Endodermal cell (in vitro differentiated cells): ENCODE results near the gene OPCML. TPM values are rescaled to one million over a fixed set of nuclear protein-coding genes. Genes with fewer than 3 reads are reported as not detected.

Source experiments
- DNase-seq: peaks from one replicate; pipeline ENCODE4 v3.0.0-alpha.2; 2017
- H3K27ac ChIP-seq: 2 replicates; pipeline ENCODE4 v1.5.1; 2013; ENCODE audit warnings: mild to moderate bottlenecking, low read depth, low read length, moderate library complexity
- H3K27me3 ChIP-seq: 2 replicates; pipeline ENCODE4 v1.6.1; 2013; ENCODE audit warnings: mild to moderate bottlenecking, low read length, moderate library complexity; ENCODE audit not compliant: insufficient read depth, control insufficient read depth, poor library complexity, severe bottlenecking
- H3K36me3 ChIP-seq: 2 replicates; pipeline ENCODE4 v1.7.0; 2013; ENCODE audit warnings: mild to moderate bottlenecking, low read length, moderate library complexity; ENCODE audit not compliant: control insufficient read depth, insufficient read depth
- H3K4me1 ChIP-seq: one replicate; pipeline ENCODE4 v1.7.0; 2013; ENCODE audit warnings: low read length; ENCODE audit not compliant: control insufficient read depth, insufficient read depth
- H3K4me3 ChIP-seq: 2 replicates; pipeline ENCODE4 v1.5.1; 2013; ENCODE audit warnings: mild to moderate bottlenecking, low read length, moderate library complexity
- H3K9ac ChIP-seq: 2 replicates; pipeline ENCODE4 v1.6.1; 2013; ENCODE audit warnings: mild to moderate bottlenecking, low read length, moderate library complexity; ENCODE audit not compliant: poor library complexity, severe bottlenecking; ENCODE audit errors: extremely low read depth
- H3K9me3 ChIP-seq: 2 replicates; pipeline ENCODE4 v1.6.1; 2013; ENCODE audit warnings: mild to moderate bottlenecking, low read length, moderate library complexity; ENCODE audit not compliant: control insufficient read depth
- H3K27ac Mint-ChIP-seq: 2 replicates; pipeline ENCODE4 v1.8.0; 2020; ENCODE audit warnings: mixed read lengths
- H3K27me3 Mint-ChIP-seq: 2 replicates; pipeline ENCODE4 v1.8.0; 2021; ENCODE audit warnings: mild to moderate bottlenecking, mixed read lengths; ENCODE audit not compliant: insufficient read depth
- H3K36me3 Mint-ChIP-seq: 2 replicates; pipeline ENCODE4 v1.8.0; 2020; ENCODE audit warnings: low read depth, mixed read lengths
- H3K4me1 Mint-ChIP-seq: 2 replicates; pipeline ENCODE4 v1.8.0; 2020; ENCODE audit warnings: mixed read lengths
- H3K4me3 Mint-ChIP-seq: 2 replicates; pipeline ENCODE4 v1.8.0; 2020; ENCODE audit warnings: mild to moderate bottlenecking, moderate library complexity, mixed read lengths
- H3K9me3 Mint-ChIP-seq: 2 replicates; pipeline ENCODE4 v1.8.0; 2020; ENCODE audit warnings: mild to moderate bottlenecking, mixed read lengths
- WGBS, 2 experiments: methylation state at CpG; one replicate each; pipeline versions ENCODE4 v1.1.5 to v1.1.7; 2013; ENCODE audit warnings: missing lambda C conversion rate in 2 of 2, mixed read lengths in 1 of 2; ENCODE audit not compliant: insufficient coverage in 1 of 2, insufficient read length in 1 of 2; 5-methylcytosine and 5-hydroxymethylcytosine counted together
- total RNA-seq, 2 donors: library from RNA; stranded (reverse); fragmentation: NEBNext Ultra II Directional in 1 of 2; extraction: Animal tissue kit (Norgen Biotek cat#: 25700) in 1 of 2; gene quantifications; 2 replicates in 1 of 2; 3 replicates in 1 of 2; pipeline ENCODE4 v1.2.1, GENCODE V29; 2021
- TF ChIP-seq, protein P1 (sequence below): fragments of 200-600 bp; sonication (generic); conservative IDR thresholded peaks from 2 replicates; pipeline ENCODE4 v1.5.0; 2021; ENCODE audit warnings: antibody characterized with exemption, mild to moderate bottlenecking

The OPCML gene
- total RNA-seq, 2 donors from 2014 or later = 0.49 to 0.86 TPM

GRCh38 chr11:133047036-133047770, 485.1 kb downstream of the OPCML start:
- 68 to 90% methylated on average over 7 to 13 of the region's 15 CpGs for WGBS, 2 experiments
- peaks cover 12% of the 10 kb centered on the region for H3K4me1 ChIP-seq
- H3K9ac ChIP-seq = no peak overlapping the region
- no peak overlapping the region for H3K27ac ChIP-seq
- no peaks in the 10 kb centered on the region for H3K36me3 ChIP-seq
- H3K4me1 Mint-ChIP-seq = peaks cover 49% of the 10 kb centered on the region
- H3K4me3 ChIP-seq = no peak overlapping the region
- H3K27me3 ChIP-seq = peaks cover 5% of the 10 kb centered on the region
- TF ChIP-seq, protein P1, sequence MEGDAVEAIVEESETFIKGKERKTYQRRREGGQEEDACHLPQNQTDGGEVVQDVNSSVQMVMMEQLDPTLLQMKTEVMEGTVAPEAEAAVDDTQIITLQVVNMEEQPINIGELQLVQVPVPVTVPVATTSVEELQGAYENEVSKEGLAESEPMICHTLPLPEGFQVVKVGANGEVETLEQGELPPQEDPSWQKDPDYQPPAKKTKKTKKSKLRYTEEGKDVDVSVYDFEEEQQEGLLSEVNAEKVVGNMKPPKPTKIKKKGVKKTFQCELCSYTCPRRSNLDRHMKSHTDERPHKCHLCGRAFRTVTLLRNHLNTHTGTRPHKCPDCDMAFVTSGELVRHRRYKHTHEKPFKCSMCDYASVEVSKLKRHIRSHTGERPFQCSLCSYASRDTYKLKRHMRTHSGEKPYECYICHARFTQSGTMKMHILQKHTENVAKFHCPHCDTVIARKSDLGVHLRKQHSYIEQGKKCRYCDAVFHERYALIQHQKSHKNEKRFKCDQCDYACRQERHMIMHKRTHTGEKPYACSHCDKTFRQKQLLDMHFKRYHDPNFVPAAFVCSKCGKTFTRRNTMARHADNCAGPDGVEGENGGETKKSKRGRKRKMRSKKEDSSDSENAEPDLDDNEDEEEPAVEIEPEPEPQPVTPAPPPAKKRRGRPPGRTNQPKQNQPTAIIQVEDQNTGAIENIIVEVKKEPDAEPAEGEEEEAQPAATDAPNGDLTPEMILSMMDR = no peak
- H3K27me3 Mint-ChIP-seq = peaks cover 14% of the 10 kb centered on the region
- no peaks in the 10 kb centered on the region for H3K36me3 Mint-ChIP-seq
- no peaks in the 10 kb centered on the region for H3K9me3 ChIP-seq
- DNase-seq = no peak
- H3K9me3 Mint-ChIP-seq = no peaks in the 10 kb centered on the region
- no peak overlapping the region for H3K4me3 Mint-ChIP-seq
- H3K27ac Mint-ChIP-seq = no peak overlapping the region

DNA sequence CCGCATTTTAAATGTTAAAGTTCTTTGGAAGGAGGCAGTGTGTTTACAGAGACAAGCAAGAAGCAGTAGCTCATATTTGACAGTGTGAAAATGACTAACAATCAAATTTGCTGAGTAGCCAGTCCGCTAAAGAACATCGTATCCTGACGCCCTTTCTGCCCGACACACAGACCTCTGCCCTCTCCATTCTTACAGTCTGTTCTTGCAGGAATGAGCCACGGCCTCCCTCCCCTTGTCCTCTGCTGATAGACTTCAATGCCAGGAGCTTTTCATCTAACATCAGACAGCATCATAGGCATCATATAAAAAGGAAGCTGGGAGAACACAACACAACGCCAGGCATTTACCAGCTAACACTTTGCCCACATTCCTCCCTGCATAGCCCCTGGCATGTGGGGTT, 486.0 kb downstream of the OPCML start:
- TF ChIP-seq, protein P1 = no peak
- Histone ChIP-seq H3K4me1 (peaks cover 12% of the 10 kb centered on the region), H3K27ac (no peak overlapping the region), H3K9ac (no peak overlapping the region), H3K27me3 (peaks cover 5% of the 10 kb centered on the region), H3K4me3 (no peak overlapping the region), H3K9me3 (no peaks in the 10 kb centered on the region), H3K36me3 (no peaks in the 10 kb centered on the region)
- WGBS, 2 experiments = 70 to 91% methylated on average over 5 to 7 of the region's 7 CpGs
- no peaks in the 10 kb centered on the region for H3K36me3 Mint-ChIP-seq
- H3K27ac Mint-ChIP-seq = no peak overlapping the region
- no peak overlapping the region for H3K4me3 Mint-ChIP-seq
- H3K9me3 Mint-ChIP-seq = no peaks in the 10 kb centered on the region
- H3K27me3 Mint-ChIP-seq = peaks cover 12% of the 10 kb centered on the region
- peaks cover 41% of the 10 kb centered on the region for H3K4me1 Mint-ChIP-seq
- no peak for DNase-seq

GRCh38 chr11:133041928-133042882, 490.1 kb downstream of the OPCML start:
- WGBS, 2 experiments = 93 to 96% methylated on average over 21 to 29 of the region's 29 CpGs
- Histone ChIP-seq H3K4me3 (no peak overlapping the region), H3K4me1 (peaks cover 15% of the 10 kb centered on the region), H3K9ac (no peak overlapping the region), H3K27me3 (peaks cover 5% of the 10 kb centered on the region), H3K27ac (no peak overlapping the region), H3K9me3 (no peaks in the 10 kb centered on the region), H3K36me3 (no peaks in the 10 kb centered on the region)
- Mint-ChIP-seq H3K9me3 (no peaks in the 10 kb centered on the region), H3K4me1 (peaks cover 27% of the 10 kb centered on the region), H3K27me3 (peaks cover 12% of the 10 kb centered on the region), H3K27ac (no peak overlapping the region), H3K4me3 (no peak overlapping the region), H3K36me3 (no peaks in the 10 kb centered on the region)
- no peak for DNase-seq
- TF ChIP-seq, protein P1 = no peak
